Tibial artery (tissue), 4 donors: ENCODE results near the gene TATDN2.

ENCODE experiments used
- DNase-seq, 2 donors: peaks; one replicate each; pipeline ENCODE4 v3.0.0-alpha.2; 2019
- H3K27ac ChIP-seq, 2 donors: fragments of 200-600 bp; sonication (generic) in 1 of 2; 1 replicate in 1 of 2; 2 replicates in 1 of 2; pipeline ENCODE4 v1.5.1; 2018 to 2019; ENCODE audit warnings: mild to moderate bottlenecking in 1 of 2
- H3K27me3 ChIP-seq, 2 donors: fragments of 200-600 bp; sonication (generic) in 1 of 2; one replicate each; pipeline versions ENCODE4 v1.5.1 to v1.6.0; 2016 to 2019
- H3K36me3 ChIP-seq, 3 donors: fragments of 200-600 bp; sonication (generic) in 2 of 3; one replicate each; pipeline ENCODE4 v1.5.1; 2016 to 2019; ENCODE audit warnings: mild to moderate bottlenecking in 2 of 3
- H3K4me1 ChIP-seq, 4 donors: fragments of 200-600 bp; sonication (generic) in 2 of 4; 1 replicate in 3 of 4; 2 replicates in 1 of 4; pipeline ENCODE4 v1.5.1; 2016 to 2019
- H3K4me3 ChIP-seq, 2 donors: fragments of 200-600 bp; sonication (generic) in 1 of 2; 1 replicate in 1 of 2; 2 replicates in 1 of 2; pipeline ENCODE4 v1.5.1; 2018 to 2019; ENCODE audit warnings: mild to moderate bottlenecking in 2 of 2
- H3K9me3 ChIP-seq, 3 donors: fragments of 200-600 bp; sonication (generic) in 1 of 3; one replicate each; pipeline ENCODE4 v1.5.1; 2016 to 2019
- intact Hi-C: fragments of 100-400 bp; cut with DNase I; formaldehyde crosslinking; loops from one replicate; pipeline ENCODE4 v1.15.0; 2023; ENCODE audit warnings: low total_unique reads
- TF ChIP-seq, protein P1 (sequence below), 2 experiments: fragments of 200-600 bp in 1 of 2; fragments of 450-650 bp in 1 of 2; IDR thresholded peaks; one replicate each; pipeline ENCODE4 v1.5.1; 2017 to 2019; ENCODE audit warnings: antibody characterized with exemption in 2 of 2, mild to moderate bottlenecking in 1 of 2, moderate library complexity in 1 of 2

TATDN2 gene

DNA sequence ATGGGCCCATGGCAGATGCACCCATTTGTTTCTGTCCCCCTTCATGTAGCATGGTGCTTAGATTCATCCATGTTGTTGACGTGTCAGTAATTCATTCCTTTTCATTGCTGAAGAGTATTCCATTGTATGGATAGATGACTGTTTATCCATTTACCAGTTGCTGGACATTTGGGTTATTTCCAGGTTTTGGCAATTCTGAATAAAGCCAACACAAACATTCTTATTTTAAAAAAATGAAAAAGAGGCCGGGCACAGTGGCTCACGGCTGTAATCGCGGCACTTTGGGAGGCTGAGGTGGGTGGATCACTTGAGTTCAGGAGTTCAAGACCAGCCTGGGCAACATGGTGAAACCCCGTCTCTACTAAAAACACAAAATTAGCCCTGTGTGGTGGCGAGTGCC is 18.7 kb upstream of the TATDN2 start:
- intact Hi-C loops = loop anchor here (10.0 kb wide), 1 partner anchor 275 kb away; the partner anchor contains the start of gene PRRT3

DNA sequence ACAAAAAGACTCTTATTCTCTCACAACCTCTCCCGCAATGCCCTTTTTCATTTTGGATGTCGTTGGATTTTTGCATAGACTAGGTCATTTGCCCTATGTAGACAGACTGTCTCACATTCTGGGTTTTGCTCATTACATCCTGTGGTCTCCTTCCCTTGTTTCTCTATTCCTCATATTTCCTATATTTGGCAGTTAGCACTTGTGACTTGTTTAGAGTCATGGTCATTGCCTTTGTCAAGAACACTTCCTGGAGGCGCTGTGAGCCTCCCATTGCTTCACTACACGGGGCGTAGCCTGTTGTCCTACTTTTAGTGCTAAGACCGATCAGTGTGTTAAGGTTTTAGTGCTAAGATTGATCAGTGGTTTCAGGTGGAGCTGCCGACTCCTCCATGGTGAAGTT is 16.1 kb upstream of the TATDN2 start:
- Histone ChIP-seq H3K4me3 (no peak overlapping the region), H3K36me3 (peaks cover 19 to 55% (median 29%) of the 10 kb centered on the region in 3 donors), H3K27me3 (no peaks in the 10 kb centered on the region), H3K4me1 (peaks cover 0 to 4% (median 0%) of the 10 kb centered on the region in 4 donors), H3K27ac (no peak overlapping the region), H3K9me3 (no peaks in the 10 kb centered on the region)
- intact Hi-C loops = no loop called here
- no peak for DNase-seq
- TF ChIP-seq, protein P1, sequence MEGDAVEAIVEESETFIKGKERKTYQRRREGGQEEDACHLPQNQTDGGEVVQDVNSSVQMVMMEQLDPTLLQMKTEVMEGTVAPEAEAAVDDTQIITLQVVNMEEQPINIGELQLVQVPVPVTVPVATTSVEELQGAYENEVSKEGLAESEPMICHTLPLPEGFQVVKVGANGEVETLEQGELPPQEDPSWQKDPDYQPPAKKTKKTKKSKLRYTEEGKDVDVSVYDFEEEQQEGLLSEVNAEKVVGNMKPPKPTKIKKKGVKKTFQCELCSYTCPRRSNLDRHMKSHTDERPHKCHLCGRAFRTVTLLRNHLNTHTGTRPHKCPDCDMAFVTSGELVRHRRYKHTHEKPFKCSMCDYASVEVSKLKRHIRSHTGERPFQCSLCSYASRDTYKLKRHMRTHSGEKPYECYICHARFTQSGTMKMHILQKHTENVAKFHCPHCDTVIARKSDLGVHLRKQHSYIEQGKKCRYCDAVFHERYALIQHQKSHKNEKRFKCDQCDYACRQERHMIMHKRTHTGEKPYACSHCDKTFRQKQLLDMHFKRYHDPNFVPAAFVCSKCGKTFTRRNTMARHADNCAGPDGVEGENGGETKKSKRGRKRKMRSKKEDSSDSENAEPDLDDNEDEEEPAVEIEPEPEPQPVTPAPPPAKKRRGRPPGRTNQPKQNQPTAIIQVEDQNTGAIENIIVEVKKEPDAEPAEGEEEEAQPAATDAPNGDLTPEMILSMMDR (IDR thresholded peaks at IDR 0.05) = no peak

More for the DNA sequence above, 18.7 kb upstream of the TATDN2 start:
- H3K36me3 ChIP-seq = peaks cover 5 to 36% (median 7%) of the 10 kb centered on the region in 3 donors
- no peak for DNase-seq
- TF ChIP-seq, protein P1 (IDR thresholded peaks at IDR 0.05) = no peak
- H3K27ac ChIP-seq = no peak overlapping the region
- no peaks in the 10 kb centered on the region for H3K27me3 ChIP-seq
- no peaks in the 10 kb centered on the region for H3K9me3 ChIP-seq
- H3K4me3 ChIP-seq = no peak overlapping the region
- peaks cover 0 to 5% (median 4%) of the 10 kb centered on the region in 4 donors for H3K4me1 ChIP-seq

DNA sequence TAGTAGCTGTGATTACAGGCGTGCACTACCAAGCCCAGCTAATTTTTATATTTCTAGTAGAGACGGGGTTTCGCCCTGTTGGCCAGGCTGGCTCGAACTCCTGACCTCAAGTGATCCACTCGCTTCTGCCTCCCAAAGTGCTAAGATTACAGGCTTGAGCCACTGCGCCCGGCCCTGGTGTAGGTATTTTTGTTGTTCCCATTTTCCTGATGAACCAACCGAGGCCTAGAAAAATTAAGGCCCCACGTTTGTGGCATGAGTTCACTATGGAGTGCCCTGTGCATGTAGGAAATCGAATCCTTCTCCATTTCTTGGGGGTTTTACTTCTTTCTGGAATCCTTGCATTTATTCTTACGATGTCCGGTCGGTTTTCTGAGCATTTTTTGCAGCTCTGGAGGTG is 14.3 kb upstream of the TATDN2 start:
- TF ChIP-seq, protein P1 (IDR thresholded peaks at IDR 0.05) = no peak
- H3K36me3 ChIP-seq = peaks cover 25 to 49% (median 36%) of the 10 kb centered on the region in 3 donors
- no peak for DNase-seq
- intact Hi-C loops = no loop called here
- no peak overlapping the region for H3K4me3 ChIP-seq
- peaks cover 0 to 2% (median 0%) of the 10 kb centered on the region in 4 donors for H3K4me1 ChIP-seq
- H3K27ac ChIP-seq = no peak overlapping the region
- H3K9me3 ChIP-seq = no peaks in the 10 kb centered on the region
- H3K27me3 ChIP-seq = no peaks in the 10 kb centered on the region

DNA sequence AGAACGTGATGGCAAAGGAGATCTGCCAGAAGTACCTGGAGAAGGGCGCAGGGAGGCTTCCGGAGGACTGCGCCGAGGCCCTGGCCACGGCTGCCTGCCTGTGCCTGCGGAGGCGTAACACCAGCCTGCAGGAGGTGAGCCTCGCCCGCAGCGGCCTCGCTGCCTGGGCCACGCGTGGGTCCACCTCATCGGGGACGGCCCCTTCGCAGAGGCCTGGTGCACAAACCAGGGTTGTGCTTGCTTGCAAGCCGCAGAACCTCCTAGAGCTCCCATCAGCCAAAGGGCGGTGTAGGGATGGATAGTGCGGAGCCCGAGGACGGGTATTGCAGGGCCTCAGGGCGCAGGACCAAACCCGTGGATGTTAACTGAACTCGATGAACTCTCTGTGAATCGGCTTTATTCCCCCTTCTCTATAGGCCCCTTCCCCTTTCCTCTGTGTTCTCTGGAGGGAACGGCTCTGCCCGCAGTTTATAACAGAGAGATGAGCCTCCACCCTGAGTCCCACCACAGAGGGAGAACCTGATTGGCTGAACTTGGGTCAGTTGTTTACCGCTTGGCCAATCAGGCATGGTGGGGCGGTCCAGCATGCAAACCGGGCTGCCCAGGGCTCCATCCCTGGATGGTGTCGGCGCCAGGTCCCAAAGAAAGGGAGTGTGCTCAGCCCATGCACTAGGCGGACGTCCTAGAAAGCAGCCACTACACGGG is 13.6 kb upstream of the TATDN2 start:
- no peaks in the 10 kb centered on the region for H3K9me3 ChIP-seq
- H3K27ac ChIP-seq = no peak overlapping the region
- no peak for DNase-seq
- H3K4me3 ChIP-seq = no peak overlapping the region
- TF ChIP-seq, protein P1 (IDR thresholded peaks at IDR 0.05) = no peak
- no peaks in the 10 kb centered on the region for H3K27me3 ChIP-seq
- intact Hi-C loops = no loop called here
- H3K36me3 ChIP-seq = peaks cover 26 to 49% (median 42%) of the 10 kb centered on the region in 3 donors
- no peaks in the 10 kb centered on the region for H3K4me1 ChIP-seq

DNA sequence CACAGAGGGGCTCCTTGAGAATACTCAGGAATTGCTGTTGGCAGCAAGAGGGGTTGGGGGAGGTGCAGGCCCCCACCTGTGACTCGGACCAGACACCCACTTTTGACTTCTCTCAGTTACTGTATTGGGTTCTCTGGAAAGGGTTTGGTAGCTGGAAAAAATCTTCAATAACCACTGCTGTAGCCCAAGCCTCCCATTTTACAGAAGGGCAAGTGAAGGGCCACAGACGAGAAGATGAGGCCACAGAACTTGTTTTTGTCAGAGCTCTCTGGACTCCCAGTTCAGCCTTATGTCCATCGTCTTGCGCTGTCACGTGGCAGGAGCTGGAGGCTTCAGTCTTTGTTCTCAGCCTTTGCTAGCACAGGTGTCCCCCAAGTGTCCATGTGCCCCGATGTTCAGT is 12.7 kb upstream of the TATDN2 start:
- intact Hi-C loops = no loop called here
- no peaks in the 10 kb centered on the region for H3K9me3 ChIP-seq
- H3K27ac ChIP-seq = no peak overlapping the region
- peaks cover 26 to 47% (median 45%) of the 10 kb centered on the region in 3 donors for H3K36me3 ChIP-seq
- no peaks in the 10 kb centered on the region for H3K4me1 ChIP-seq
- DNase-seq = no peak
- H3K27me3 ChIP-seq = no peaks in the 10 kb centered on the region
- TF ChIP-seq, protein P1 (IDR thresholded peaks at IDR 0.05) = no peak
- no peak overlapping the region for H3K4me3 ChIP-seq
